Chondrocyte (in vitro differentiated cells): ENCODE data around the gene PPP6R2. TPM values are rescaled to one million over a fixed set of nuclear protein-coding genes. Genes with fewer than 3 reads are reported as not detected.
A peak's percentile ranks its signal among the peaks of the same experiment; 100 is the strongest.

Experiments
- DNase-seq: peaks from one replicate; pipeline ENCODE4 v3.0.0; 2021; ENCODE audit warnings: mixed read lengths, low spot score
- H3K27ac Mint-ChIP-seq: one replicate; pipeline ENCODE4 v1.8.0; 2021; ENCODE audit warnings: mild to moderate bottlenecking, moderate library complexity, mixed read lengths; ENCODE audit not compliant: unreplicated experiment
- H3K27me3 Mint-ChIP-seq: 2 replicates; pipeline ENCODE4 v1.8.0; 2021; ENCODE audit warnings: low read depth, mixed read lengths
- H3K36me3 Mint-ChIP-seq: 2 replicates; pipeline ENCODE4 v1.8.0; 2021; ENCODE audit warnings: low read depth, mixed read lengths
- H3K4me1 Mint-ChIP-seq: 2 replicates; pipeline ENCODE4 v1.8.0; 2021; ENCODE audit warnings: low read depth, mild to moderate bottlenecking, mixed read lengths
- H3K4me3 Mint-ChIP-seq: one replicate; pipeline ENCODE4 v1.8.0; 2021; ENCODE audit warnings: mild to moderate bottlenecking, moderate library complexity, mixed read lengths; ENCODE audit not compliant: unreplicated experiment
- H3K9me3 Mint-ChIP-seq: 2 replicates; pipeline ENCODE4 v1.8.0; 2021; ENCODE audit warnings: low read depth, mixed read lengths
- total RNA-seq: library from RNA; stranded (reverse); gene quantifications from 3 replicates; pipeline ENCODE4 v1.2.1, GENCODE V29; 2021
- TF ChIP-seq, protein P1 (sequence below): fragments of 200-600 bp; sonication (generic); IDR thresholded peaks from 2 replicates; pipeline ENCODE4 v1.5.0; 2021; ENCODE audit warnings: antibody characterized with exemption, mild to moderate bottlenecking, moderate library complexity

Gene PPP6R2
- total RNA-seq, 1 donor from 2014 or later, result 47.1 TPM

GRCh38 chr22:50483977-50484853 lies 141.1 kb downstream of the PPP6R2 start:
- no peaks in the 10 kb centered on the region for H3K9me3 Mint-ChIP-seq
- no peaks in the 10 kb centered on the region for H3K27me3 Mint-ChIP-seq
- TF ChIP-seq, protein P1, sequence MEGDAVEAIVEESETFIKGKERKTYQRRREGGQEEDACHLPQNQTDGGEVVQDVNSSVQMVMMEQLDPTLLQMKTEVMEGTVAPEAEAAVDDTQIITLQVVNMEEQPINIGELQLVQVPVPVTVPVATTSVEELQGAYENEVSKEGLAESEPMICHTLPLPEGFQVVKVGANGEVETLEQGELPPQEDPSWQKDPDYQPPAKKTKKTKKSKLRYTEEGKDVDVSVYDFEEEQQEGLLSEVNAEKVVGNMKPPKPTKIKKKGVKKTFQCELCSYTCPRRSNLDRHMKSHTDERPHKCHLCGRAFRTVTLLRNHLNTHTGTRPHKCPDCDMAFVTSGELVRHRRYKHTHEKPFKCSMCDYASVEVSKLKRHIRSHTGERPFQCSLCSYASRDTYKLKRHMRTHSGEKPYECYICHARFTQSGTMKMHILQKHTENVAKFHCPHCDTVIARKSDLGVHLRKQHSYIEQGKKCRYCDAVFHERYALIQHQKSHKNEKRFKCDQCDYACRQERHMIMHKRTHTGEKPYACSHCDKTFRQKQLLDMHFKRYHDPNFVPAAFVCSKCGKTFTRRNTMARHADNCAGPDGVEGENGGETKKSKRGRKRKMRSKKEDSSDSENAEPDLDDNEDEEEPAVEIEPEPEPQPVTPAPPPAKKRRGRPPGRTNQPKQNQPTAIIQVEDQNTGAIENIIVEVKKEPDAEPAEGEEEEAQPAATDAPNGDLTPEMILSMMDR, result no peak

DNA sequence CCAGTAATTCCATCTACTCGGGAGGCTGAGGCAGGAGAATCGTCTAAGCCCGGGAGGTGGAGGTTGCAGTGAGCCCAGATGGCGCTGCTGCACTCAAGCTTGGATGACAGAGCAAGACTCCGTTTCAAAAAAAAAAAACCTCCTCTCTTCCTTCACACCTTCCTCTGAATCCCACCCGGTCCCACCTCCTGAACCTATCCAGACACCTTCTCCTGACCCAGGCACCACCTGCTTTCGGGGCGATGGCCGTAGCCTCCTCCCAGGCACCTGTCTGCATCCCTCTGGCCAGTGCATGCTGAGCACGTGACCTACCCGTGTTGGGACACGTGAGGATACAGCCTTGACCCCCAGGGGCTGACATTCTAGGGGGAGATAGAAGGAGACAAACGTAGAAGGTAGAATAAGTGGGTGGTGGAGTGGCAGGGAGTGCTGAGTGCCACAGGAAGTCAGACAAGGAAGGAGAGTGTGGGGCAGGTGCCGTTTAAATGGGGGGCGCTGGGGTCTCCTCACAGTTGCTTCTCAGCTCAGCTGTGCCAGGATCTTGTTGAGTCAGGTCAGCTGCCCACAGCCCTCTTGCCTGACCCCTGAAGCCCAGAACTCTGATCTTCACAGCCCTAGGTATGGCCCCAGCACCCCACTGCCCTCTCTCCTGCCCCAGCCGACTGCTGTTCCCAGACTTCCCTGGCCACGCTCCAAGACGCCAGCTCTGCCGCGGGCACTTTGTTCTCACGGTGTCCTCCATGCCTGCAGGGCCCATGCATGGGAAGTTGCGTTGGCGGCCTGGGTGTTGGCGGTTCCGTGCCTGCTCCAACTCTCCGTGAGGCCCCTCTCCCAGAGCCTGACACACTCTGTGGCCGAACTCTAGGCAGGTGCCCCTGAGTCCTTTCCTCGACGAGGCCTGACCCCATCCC lies 142.3 kb downstream of the PPP6R2 start:
- TF ChIP-seq, protein P1, result peak; percentile 31
- Mint-ChIP-seq H3K27me3 (no peaks in the 10 kb centered on the region), H3K4me1 (peaks cover 27% of the 10 kb centered on the region), H3K9me3 (no peaks in the 10 kb centered on the region), H3K4me3 (no peak overlapping the region), H3K36me3 (peaks cover 2% of the 10 kb centered on the region), H3K27ac (peak overlapping the region; percentile 4)
- no peak for DNase-seq

More at GRCh38 chr22:50483977-50484853, 141.1 kb downstream of the PPP6R2 start:
- no peak for DNase-seq
- peaks cover 27% of the 10 kb centered on the region for H3K4me1 Mint-ChIP-seq
- H3K36me3 Mint-ChIP-seq, result peaks cover 2% of the 10 kb centered on the region
- peak overlapping the region; percentile 27 for H3K27ac Mint-ChIP-seq
- H3K4me3 Mint-ChIP-seq, result peak overlapping the region; percentile 44

- H3K4me1 Mint-ChIP-seq, result peaks cover 27% of the 10 kb centered on the region
- DNase-seq, result no peak
- no peak within 1 kb of the TSS for H3K4me3 Mint-ChIP-seq
- TF ChIP-seq, protein P1, result no peak
- no peaks in the 10 kb centered on the region for H3K27me3 Mint-ChIP-seq
- peaks cover 2% of the 10 kb centered on the region for H3K36me3 Mint-ChIP-seq
- no peaks in the 10 kb centered on the region for H3K9me3 Mint-ChIP-seq
- H3K27ac Mint-ChIP-seq, result peak within 1 kb of the TSS; percentile 4
Measured at GRCh38 chr22:50486561-50487289, 143.6 kb downstream of the PPP6R2 start, which contains the start of gene MIOX. Gene MIOX, plus strand, starts transcription at chr22:50486859. Its CDS starts 39 bp downstream, at chr22:50486898.

DNA sequence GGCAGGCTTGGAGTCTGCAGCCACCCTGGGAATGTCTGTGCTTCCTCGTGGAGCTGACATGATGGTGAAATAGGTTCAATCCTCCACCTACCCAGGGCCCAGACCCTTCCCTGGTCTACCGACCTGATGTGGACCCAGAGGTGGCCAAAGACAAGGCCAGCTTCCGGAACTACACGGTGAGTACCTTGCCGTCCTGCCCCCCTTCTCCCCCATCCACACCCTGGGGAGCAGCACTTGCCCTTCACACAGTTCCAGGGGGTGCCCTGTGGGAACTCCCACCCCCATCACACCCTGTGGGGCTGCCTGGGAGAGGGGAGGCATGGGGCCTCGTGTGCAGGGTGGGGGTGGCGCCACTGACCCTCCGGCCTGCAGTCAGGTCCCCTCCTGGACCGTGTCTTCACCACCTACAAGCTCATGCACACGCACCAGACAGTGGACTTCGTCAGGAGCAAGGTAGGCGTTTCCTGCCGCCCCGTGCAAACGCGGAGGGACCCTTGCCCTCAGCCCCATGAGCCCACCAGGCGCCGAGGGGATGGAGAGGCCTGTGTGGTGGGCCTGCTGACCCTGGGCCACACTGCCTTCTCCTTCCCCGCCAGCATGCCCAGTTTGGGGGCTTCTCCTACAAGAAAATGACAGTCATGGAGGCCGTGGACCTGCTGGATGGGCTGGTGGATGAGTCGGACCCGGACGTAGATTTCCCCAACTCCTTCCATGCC lies 144.3 kb downstream of the PPP6R2 start:
- Mint-ChIP-seq H3K27me3 (no peaks in the 10 kb centered on the region), H3K4me1 (peaks cover 27% of the 10 kb centered on the region), H3K27ac (no peak overlapping the region), H3K4me3 (no peak overlapping the region), H3K36me3 (peaks cover 2% of the 10 kb centered on the region), H3K9me3 (no peaks in the 10 kb centered on the region)
- DNase-seq, result no peak
- TF ChIP-seq, protein P1, result no peak
